Colon (tissue), 2 donors: Measurements from ENCODE around the gene ATXN3.
"Not testable (repeated sequence)": the region's sequence is repeated elsewhere in the genome, so short reads cannot be mapped to it uniquely, and the experiment has no call there.

Source experiments
- FAIRE-seq: peaks from 2 replicates; lab custom pipeline; 2012; peaks lifted over from hg19 to GRCh38; lab: Jason Lieb, UNC
- donor health status: control.
- donor health status: control.

Gene ATXN3

DNA sequence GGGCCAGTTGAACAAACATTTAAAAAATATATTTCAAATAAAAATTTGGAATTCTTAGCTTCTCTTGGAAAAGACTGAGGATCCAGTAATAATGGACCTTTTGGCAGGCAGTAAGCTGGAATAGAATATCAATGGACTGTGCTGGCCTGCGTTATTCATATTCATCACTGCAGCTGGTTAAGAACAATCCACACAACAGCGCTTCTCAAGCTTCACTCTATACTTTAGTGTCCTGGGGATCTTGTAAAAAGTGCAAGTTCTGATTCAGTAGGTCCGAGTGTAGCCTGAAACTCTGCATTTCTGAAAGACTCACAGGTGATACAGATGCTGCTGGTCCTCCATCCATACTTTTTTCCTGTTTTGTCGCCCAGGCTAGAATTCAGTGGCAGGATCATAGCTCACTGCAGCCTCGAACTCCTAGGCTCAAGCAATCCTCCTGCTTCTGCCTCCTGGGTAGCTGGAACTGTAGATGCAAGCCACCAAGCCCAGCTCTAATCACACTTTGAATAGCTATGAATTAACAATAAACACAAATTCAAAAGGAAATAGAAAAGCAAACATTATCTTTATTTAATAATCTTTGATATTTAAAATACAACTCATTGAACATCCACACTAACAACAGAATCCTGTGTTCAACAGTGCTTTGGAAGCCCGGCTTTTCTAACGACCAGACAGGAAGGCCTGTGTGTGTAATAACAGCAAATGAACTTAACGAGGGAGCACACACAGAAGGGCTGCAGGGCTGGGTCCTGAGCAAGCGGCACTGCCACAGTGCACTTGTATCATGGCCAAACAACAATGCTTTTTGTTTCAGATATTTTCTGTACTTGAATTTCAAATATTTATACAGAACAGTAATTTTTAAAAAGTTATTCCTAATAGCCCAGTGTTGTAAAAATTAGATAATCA, 48.1 kb downstream of the ATXN3 start:
- FAIRE-seq = no peak

DNA sequence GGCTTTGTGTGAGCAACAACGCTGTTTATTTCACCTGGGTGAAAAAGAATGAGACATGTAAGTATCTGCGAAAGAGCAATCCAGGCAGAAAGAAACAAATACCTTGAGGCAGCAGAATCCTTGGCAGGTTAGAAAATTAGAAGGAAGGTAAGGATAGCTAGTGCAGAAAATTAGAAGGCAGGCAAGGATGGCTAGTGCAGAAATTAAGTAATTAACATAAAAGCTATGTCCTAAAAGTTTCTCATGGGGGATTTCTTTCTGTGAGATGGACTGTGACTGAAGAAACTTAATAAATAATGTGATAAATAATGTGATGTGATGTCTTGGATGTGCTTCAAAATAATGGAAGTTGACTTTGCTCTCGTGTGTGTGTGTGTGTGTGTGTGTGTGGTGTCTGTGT, 56.6 kb downstream of the ATXN3 start:
- FAIRE-seq = no peak

DNA sequence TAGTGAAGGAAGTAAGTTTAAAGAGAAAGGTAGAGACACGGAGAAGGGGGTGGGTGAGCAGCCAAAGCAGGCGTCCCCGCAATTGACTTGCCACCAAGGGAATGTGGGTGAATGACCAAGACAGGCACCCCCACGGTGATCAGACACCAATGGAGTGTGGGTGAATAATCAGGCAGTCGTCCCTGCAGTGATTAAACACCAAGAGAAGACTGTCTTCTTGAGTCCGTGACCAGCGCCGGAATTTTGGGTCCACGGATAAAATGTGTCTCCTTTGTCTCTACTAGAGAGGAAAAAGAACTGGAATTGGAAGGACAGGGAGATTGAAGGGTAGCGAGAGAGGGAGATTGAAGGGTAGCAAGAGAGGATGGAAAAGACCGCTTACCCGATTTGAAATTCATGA, 57.2 kb downstream of the ATXN3 start:
- not testable (repeated sequence) for FAIRE-seq

DNA sequence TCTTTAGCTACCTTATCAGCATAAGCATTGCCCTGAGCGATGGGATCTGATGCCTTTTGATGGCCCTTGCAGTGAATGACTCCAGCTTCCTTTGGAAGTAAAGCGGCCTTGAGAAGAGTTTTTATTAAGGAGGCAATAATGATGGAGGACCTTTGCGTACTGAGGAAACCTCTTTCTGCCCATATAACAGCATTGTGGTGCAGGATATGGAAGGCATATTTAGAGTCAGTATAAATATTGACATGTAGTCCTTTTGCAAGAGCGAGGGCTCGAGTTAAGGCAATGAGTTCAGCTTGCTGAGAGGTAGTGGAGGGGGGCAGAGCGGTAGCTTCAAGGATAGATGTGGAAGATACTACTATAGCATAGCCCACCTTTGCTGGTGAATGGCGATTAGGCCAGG, 60.5 kb downstream of the ATXN3 start:
- FAIRE-seq = not testable (repeated sequence)

DNA sequence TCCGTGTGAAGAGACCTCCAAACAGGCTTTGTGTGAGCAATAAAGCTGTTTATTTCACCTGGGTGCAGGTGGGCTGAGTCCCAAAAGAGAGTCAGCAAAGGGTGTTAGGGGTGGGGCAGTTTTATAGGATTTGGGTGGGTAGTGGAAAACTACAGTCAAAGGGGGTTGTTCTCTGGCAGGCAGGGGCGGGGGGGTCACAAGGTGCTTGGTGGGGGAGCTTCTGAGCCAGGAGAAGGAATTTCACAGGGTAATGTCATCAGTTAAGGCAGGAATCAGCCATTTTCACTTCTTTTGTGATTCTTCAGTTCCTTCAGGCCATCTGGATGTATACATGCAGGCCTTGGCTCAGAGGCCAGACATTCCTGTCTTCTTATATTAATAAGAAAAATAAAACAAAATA, 64.6 kb downstream of the ATXN3 start:
- FAIRE-seq = not testable (repeated sequence)

DNA sequence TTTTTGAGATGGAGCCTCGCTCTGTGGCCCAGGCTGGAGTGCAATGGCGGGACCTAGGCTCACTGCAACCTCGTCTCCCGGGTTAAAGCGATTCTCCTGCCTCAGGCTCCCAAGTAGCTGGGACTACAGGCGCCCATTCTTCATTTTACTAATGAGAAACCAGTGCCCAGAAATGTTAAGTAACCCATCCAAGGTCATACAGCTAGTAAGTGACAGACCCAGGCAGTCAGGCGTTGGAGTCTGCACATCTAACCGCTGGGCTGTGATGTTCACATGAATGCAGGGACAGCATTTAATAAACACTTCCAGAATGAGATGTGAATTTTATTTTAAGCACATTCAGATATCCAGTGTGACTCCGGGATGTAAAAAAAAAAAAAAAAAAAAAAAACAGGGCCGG, 65.2 kb downstream of the ATXN3 start:
- FAIRE-seq = no peak

DNA sequence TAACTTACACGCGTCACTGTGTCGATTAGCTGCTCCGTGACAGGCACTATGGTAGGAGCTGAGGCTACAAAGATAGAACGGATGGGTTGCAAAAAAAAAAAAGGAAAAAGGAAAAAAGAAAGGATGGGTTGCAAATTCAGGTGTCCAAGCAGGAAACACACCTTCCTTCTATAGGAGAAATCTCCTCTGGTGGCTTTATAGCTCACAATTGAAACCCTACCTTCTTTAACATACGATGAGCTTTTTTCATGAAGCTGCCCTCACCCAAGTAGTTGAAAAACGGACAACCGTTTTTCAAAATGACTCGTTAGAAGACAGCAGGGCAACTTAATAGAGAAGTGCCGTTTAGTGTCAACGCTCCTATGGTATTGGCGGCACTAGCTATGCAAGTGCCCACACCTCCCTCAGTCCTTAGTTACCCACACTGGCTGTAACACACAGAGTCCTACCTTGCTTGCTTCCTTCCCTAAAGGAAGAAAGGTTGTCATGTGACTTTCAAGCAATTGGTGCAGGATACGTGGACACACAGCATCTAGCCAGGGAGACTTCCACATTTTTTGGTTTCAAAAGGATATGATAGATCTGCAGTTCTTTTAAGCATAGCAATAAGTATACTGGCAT, 65.8 kb downstream of the ATXN3 start:
- no peak for FAIRE-seq

DNA sequence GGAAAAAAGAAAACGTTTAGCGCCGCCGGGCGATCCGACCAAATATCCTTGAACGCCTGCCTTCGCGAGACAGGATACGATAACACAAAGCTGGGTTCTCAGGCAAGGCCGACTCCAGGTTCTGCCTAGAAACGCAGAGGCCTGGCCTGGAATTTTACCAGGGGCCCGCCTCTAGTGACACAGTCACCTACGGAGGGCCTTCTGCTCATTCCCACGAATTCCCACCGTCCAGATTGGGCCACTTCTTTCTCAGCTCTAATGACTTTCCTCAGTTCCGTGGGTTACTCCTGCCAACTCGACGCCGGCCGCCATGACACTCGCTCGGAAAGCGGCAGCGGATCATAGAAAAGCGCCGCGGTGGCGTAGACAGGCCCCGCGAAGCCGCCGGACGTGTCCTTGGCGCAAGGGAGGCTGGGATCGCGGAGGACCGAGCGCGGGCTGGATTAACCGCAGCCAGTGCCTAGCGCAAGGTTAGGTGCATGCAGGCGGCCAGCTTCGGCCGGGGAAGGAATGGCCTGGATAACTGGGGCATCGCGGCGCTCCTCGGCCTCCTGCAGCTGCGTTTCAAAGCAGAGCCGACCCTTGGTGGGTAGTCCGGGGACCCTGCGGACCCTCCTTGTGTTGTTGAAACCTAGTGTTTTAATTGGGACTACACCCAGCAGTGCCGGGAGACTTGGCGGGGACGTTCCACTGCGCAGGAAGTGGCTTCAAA, 66.5 kb downstream of the ATXN3 start, which contains the start of gene TRIP11:
Gene TRIP11 (minus strand): TSS at position 341 of the 712 bp plus-strand sequence. CDS start 374 bp downstream, outside the sequence.
- FAIRE-seq = no peak

DNA sequence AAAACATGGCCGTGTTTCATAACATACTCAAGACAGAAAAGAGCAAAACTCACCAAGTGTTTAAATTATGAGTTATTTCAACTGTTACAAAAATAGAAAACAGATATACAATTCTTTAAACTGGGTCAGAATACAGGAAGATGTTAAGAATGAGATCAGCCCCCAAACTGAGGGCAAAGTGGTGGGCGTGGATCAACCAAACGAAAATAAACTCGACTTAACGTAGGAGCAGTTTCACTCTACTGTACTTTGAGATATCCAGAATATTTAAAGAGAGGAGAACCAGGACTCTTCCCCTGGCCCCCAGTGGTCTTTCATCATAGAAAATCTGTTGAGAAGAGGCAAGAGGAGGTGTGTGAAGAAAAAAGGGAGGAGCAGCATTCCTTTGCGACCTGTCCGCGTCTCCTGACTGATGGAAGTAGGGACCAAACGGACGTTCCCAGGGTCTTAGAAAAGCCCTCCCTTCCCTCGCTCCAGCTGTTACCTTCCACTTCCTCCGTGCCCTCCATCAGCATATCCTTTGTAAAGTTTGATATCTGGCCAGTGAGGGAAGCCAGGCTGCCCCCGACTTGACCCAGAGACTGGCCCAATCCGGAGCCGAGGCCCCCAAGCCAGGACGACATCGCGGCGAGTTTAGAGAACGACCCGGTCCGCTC, 67.2 kb downstream of the ATXN3 start:
- FAIRE-seq = no peak

DNA sequence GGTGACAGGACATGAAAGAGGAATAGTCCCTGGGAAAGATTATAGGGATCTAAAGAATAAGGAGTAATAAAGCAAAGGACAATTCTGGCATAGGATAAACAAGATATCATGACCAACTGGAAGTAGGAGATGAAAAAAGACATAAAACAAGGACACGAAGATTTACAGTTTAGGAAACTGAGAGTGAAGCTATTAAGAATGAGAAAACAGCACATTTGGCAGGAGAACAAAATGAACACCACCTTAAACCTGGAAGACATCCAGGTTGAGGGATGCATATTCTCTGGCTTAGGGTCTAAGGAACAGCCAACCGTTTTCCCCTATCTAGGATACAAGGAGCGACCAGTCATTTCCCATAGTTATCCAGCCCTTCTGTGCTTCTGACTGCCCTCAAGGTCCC, 68.4 kb downstream of the ATXN3 start:
- FAIRE-seq = no peak

DNA sequence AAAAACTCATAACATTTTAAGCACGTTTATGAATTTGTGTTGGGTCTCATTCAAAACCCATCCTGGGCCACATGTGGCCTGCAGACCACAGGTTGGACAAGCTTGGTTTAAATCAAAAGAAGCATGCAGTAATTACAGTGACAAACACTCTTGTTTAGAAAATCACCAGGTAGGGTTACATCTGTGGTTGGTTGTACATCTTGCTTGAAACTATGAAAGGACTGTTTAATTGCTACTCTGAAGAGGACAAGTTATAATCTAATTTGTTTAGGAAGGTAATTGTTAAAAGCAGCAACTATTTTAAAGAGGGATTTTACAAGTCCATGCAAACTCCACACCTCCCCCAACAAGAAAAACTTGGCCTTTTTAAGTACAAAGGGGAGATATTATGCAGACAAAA, 70.5 kb downstream of the ATXN3 start:
- no peak for FAIRE-seq

DNA sequence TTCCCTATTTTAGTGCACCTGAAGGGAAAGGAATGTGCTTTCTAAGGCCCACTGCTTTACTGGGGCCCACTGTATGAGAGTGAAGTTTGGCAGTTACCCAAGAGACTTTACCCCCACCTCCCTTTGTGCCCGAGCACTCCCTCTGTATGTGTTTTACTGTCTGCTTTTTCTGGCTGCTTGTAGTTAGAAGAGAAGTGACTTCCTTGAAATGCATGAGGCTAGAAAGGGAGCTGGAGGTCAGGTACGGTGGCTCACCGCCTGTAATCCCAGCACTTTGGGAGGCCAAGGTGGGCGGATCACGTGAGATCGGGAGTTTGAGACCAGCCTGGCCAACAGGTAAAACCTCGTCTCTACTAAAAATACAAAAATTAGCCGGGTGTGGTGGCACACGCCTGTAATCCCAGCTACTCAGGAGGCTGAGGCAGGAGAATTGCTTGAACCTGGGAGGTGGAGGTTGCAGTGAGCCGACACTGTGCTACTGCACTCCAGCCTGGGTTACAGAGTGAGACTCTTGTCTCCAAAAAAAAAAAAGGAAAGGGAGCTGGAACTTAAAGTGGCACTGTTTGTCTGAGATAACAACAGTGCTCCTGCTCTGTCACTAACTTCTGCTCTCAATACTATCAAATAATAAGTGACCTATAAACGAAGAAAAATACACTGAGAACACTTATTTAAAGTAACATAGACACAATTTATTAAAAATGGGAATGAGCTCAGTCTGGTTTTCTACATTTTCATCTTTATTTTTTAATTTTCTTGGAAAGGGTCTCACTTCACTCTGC, 72.3 kb downstream of the ATXN3 start:
- FAIRE-seq = no peak

DNA sequence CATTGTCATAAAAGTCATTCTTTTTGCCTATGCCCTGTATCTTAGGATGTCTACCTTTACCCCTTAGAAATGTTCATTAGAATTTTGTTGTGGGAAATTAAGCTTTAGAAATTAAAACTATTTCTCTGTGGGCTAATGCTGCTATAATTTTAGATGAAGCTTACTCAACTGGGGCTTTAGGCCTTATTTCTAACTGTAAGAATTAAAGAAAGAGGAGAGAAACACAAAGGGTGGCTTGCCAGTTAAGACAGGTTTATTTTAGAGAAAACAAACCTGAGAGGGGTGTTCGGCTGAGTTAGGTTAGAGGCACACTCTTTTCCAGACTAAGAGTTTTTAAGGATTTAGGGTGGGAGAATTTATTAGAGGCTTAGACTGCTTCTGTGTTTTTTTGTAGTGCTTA, 72.9 kb downstream of the ATXN3 start:
- FAIRE-seq = no peak

DNA sequence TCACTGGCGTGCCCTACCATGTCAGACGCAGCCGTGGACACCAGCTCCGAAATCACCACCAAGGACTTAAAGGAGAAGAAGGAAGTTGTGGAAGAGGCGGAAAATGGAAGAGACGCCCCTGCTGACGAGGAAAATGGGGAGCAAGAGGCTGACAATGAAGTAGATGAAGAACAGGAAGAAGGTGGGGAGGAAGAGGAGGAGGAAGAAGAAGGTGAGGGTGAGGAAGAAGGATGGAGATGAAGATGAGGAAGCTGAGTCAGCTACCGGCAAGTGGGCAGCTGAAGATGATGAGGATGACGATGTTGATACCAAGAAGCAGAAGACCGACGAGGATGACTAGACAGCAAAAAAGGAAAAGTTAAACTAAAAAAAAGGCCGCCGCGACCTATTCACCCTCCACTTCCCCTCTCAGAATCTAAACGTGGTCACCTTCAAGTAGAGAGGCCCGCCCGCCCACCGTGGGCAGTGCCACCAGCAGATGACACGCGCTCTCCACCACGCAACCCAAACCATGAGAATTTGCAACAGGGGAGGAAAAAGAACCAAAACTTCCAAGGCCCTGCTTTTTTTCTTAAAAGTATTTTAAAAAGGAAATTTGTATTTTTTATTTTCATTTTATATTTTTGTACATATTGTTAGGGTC, 79.7 kb downstream of the ATXN3 start:
- no peak for FAIRE-seq

DNA sequence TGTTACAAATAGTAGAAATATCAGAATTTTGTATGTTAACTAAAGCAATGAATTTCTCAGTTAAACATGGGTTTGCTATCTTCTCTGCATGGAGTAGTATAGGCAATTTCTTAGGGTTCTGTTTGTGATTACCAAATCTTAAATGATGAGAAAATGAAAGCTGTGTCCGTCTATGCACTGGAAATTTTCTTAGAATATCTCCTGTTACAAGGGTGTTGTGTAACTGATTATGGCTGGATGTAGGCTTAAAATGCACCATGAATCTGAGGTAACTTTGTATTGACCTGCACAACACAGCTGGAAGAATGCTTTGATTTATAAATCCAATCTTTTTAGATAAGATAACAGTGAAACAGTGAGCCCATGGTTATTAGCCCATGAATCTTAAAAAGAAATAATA, 84.3 kb downstream of the ATXN3 start:
- FAIRE-seq = no peak

DNA sequence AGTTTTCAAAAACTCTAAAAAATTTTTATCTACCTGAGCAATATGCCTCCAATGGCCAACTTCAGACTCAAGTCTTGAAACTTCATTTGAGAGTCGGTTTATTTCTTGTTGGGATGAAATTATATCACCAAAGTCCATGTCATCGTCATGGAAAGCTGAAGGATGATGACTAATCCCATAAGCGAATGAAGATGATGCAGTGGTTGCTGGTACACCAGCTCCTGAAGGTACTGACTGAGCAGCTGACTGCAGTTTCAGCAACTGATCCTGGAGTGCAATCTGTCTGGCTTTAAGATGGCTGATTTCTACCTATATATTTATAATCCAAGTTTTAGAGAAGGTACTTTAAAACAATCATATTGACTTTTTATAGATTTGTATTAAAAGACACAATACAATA, 84.9 kb downstream of the ATXN3 start:
- FAIRE-seq = no peak

DNA sequence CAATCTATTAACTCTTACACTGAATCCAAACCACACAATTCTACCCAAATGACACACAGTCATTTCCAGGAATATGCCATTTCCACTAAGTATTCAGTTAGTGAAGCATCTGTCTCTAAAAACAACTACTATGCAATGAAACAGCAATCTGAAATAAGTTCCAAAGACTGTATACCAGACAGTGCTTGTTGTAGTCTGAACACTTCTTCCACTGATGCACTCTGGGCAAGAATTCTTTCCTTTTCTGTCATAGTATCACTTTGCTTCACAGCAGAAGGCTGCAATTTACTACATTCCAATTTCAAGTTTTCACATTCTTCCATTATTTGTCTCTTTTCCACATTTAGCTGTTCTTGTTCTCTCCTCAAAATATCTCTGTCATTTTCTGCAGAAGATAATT, 92.3 kb downstream of the ATXN3 start:
- no peak for FAIRE-seq

DNA sequence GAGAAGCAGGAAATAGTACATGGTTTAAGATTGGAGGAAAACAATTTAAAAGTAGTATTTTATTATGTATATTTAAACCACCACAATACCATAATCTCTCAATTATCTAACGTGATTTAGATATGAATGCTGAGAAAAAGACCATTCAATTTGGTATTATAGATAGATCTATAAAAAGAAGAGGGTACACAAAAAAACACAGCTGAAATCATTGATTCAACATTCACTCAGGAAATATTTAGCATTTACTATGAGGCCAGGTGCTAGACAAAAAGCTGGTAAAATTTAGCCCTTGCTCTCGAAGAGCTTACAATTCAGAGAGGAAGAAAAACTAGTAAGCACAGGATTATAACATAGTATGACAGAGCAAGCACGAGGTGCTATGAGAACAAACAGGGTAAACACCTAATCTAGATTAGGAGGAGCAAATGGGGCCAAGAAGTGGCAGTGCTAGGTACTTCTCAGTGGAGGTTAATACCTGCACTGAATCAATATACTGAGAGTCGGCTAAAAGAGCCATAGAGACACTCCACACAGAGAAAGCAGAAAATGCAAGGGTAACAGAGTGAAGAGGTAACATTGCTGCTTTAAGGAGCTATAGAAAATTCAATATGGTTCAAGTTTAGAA, 94.1 kb downstream of the ATXN3 start:
- FAIRE-seq = no peak

DNA sequence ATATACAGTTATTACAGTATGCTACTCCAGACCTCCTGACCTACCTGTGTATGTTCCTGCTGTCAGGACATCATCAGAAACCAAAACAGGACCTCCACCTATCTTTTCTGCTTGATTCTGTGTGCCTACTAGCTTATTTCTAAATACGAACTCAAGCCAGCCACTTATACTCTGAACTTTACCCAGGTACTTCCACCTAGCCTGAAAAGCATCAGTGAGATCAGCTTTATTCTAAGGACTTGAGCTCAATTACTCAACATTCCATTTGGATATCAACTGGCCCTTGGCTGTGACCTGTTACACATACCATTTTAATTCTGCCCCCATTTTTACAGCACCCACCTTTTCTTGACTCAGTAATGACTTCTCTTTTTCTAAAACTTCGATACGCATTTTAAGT, 95.7 kb downstream of the ATXN3 start:
- FAIRE-seq = no peak

DNA sequence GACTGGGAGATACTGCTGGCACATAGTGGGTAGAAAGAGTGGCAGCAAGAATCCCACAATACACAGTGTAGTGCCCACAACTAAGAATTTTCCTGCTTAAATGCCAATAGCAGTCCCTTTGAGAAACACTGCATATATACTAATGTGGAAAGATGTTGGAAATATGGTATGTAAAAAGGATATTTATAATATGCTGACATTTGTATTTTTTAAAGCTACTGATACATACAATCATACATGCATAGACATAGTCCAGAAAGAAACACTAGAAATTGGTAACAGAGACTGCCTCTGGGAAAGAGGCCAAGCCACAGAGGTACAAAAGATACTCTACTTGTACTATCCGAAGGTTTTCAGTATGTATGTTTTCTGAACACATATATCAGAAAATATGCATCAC, 96.8 kb downstream of the ATXN3 start:
- no peak for FAIRE-seq
